HepG2 (cell line): Measurements from ENCODE around the gene PLXNA1. TPM values are rescaled to one million over a fixed set of nuclear protein-coding genes. Genes with fewer than 3 reads are reported as not detected.

ENCODE experiments used
- ATAC-seq: fragments of 200-7000 bp; cut with Tn5 transposase; 3 replicates; pipeline ENCODE4 v1.9.1; 2020; ENCODE audit warnings: mild to moderate bottlenecking, moderate library complexity
- BruUV-seq: library from RNA; stranded (reverse); fragments of 400-500 nt; replicated peaks from 2 replicates; lab custom pipeline; 2021; lab: Mats Ljungman, UMichigan
- CTCF ChIA-PET: fragments of 300-600 bp; formaldehyde crosslinking; extraction: SDS; loops from one replicate; lab custom pipeline; 2021; ENCODE audit warnings: low total read pairs, inconsistent platforms, low intra/inter-chr PET ratio; lab: Yijun Ruan, JAX
- POLR2A ChIA-PET: fragments of 350-600 bp; sonication (Branson Sonifier 250); formaldehyde crosslinking; loops from one replicate; lab custom pipeline; 2020; ENCODE audit warnings: antibody characterized with exemption, inconsistent platforms; lab: Yijun Ruan, JAX
- DNase-seq: peaks from one replicate; pipeline ENCODE4 v3.0.0-alpha.2; 2015; ENCODE audit warnings: low spot score
- FAIRE-seq: peaks from 3 replicates; lab custom pipeline; 2011; peaks lifted over from hg19 to GRCh38; lab: Jason Lieb, UNC
- H2AFZ ChIP-seq: one replicate; pipeline ENCODE4 v1.6.1; 2011; ENCODE audit warnings: low read length, inconsistent platforms
- H3K27ac ChIP-seq: fragments of 300-600 bp; 3 replicates; pipeline ENCODE4 v1.8.0; 2011; ENCODE audit warnings: mixed run types, mild to moderate bottlenecking, mixed read lengths, low read length, inconsistent platforms; ENCODE audit not compliant: insufficient read depth; ENCODE audit errors: extremely low read length
- H3K27me3 ChIP-seq, 2 experiments: fragments of 200-600 bp in 1 of 2; 2 replicates in 1 of 2; 3 replicates in 1 of 2; pipeline versions ENCODE4 v1.6.0 to v1.8.0; 2011; ENCODE audit warnings: low read length in 2 of 2, mild to moderate bottlenecking in 2 of 2, moderate library complexity in 2 of 2, inconsistent platforms in 1 of 2; ENCODE audit not compliant: insufficient read depth in 2 of 2, control insufficient read depth in 1 of 2
- H3K36me3 ChIP-seq, 2 experiments: fragments of 200-600 bp in 1 of 2; replicated peaks in 1 of 2; 2 replicates in 1 of 2; 3 replicates in 1 of 2; pipeline versions ENCODE4 v1.5.1 to v1.8.0; 2011; ENCODE audit warnings: low read length in 2 of 2, inconsistent platforms in 1 of 2; ENCODE audit not compliant: insufficient read depth in 2 of 2, control insufficient read depth in 1 of 2
- H3K4me1 ChIP-seq: 2 replicates; pipeline ENCODE4 v1.5.1; 2012; ENCODE audit warnings: low read length, inconsistent platforms; ENCODE audit not compliant: insufficient read depth
- H3K4me2 ChIP-seq: 2 replicates; pipeline ENCODE4 v1.6.0; 2011; ENCODE audit warnings: low read depth, low read length, inconsistent platforms
- H3K4me3 ChIP-seq, 3 experiments: fragments of 200-600 bp in 1 of 3; sonication (generic), shearing (Covaris generic) in 1 of 3; replicated peaks in 1 of 3; 2 replicates each; pipeline ENCODE4 v1.5.1; 2011 to 2016; ENCODE audit warnings: low read length in 3 of 3, inconsistent platforms in 2 of 3, low read depth in 2 of 3, mild to moderate bottlenecking in 2 of 3, control low read depth in 1 of 3, mixed read lengths in 1 of 3; ENCODE audit not compliant: insufficient read depth in 1 of 3
- H3K79me2 ChIP-seq: one replicate; pipeline ENCODE4 v1.6.1; 2011; ENCODE audit warnings: low read length, inconsistent platforms; ENCODE audit not compliant: insufficient read depth
- H3K9ac ChIP-seq: 2 replicates; pipeline ENCODE4 v1.6.0; 2011; ENCODE audit warnings: mild to moderate bottlenecking, low read depth, low read length, inconsistent platforms; ENCODE audit not compliant: insufficient read depth
- H3K9me3 ChIP-seq: 2 replicates; pipeline ENCODE4 v1.5.1; 2012; ENCODE audit warnings: mild to moderate bottlenecking, low read length
- H4K20me1 ChIP-seq: 2 replicates; pipeline ENCODE4 v1.6.0; 2011; ENCODE audit warnings: inconsistent platforms, mild to moderate bottlenecking, low read length, moderate library complexity; ENCODE audit not compliant: insufficient read depth
- ARNT2 ChIP-seq: sonication (generic); formaldehyde crosslinking; IDR thresholded peaks from 2 replicates; pipeline ENCODE4 v1.8.0; 2022; ENCODE audit warnings: mild to moderate bottlenecking, low read depth, missing genetic modification reagents, moderate library complexity
- CAMTA2 ChIP-seq: sonication (generic); formaldehyde crosslinking; IDR thresholded peaks from 2 replicates; pipeline ENCODE4 v1.4.0; 2020; ENCODE audit warnings: mild to moderate bottlenecking, missing genetic modification reagents, borderline replicate concordance
- FOXK2 ChIP-seq: fragments of 450-650 bp; IDR thresholded peaks from 2 replicates; pipeline ENCODE4 v1.6.1; 2016
- GATAD2A ChIP-seq: IDR thresholded peaks from 2 replicates; pipeline ENCODE4 v1.6.1; 2016
- NR2F1 ChIP-seq, 2 experiments: fragments of 450-650 bp in 1 of 2; formaldehyde crosslinking in 1 of 2; IDR thresholded peaks; 2 replicates each; pipeline versions ENCODE4 v1.5.0 to v1.6.1; 2016 to 2020; ENCODE audit warnings: mild to moderate bottlenecking in 1 of 2, missing compliant biosample characterization in 1 of 2, missing genetic modification reagents in 1 of 2, moderate library complexity in 1 of 2
- POGZ ChIP-seq: sonication (generic); formaldehyde crosslinking; IDR thresholded peaks from 2 replicates; pipeline ENCODE4 v1.4.0; 2020; ENCODE audit warnings: mild to moderate bottlenecking, missing genetic modification reagents
- PPARG ChIP-seq: conservative IDR thresholded peaks from 2 replicates; pipeline ENCODE4 v1.6.1; 2016; ENCODE audit warnings: missing biosample characterization, missing genetic modification reagents
- RARG ChIP-seq: sonication (generic); formaldehyde crosslinking; IDR thresholded peaks from 2 replicates; pipeline ENCODE4 v1.4.0; 2020; ENCODE audit warnings: low read depth, mild to moderate bottlenecking, missing genetic modification reagents
- THYN1 ChIP-seq: sonication (generic); formaldehyde crosslinking; IDR thresholded peaks from 2 replicates; pipeline ENCODE4 v1.8.1; 2023; ENCODE audit warnings: low read depth, mild to moderate bottlenecking, moderate library complexity, missing genetic modification reagents, borderline replicate concordance
- WIZ ChIP-seq: sonication (generic); formaldehyde crosslinking; IDR thresholded peaks from 2 replicates; pipeline ENCODE4 v1.5.1; 2020; ENCODE audit warnings: mild to moderate bottlenecking, missing genetic modification reagents
- ZC3H13 ChIP-seq: sonication (generic); formaldehyde crosslinking; IDR thresholded peaks from 2 replicates; pipeline ENCODE4 v1.8.1; 2023; ENCODE audit warnings: mild to moderate bottlenecking, missing genetic modification reagents, moderate library complexity
- ZFX ChIP-seq: sonication (generic); formaldehyde crosslinking; IDR thresholded peaks from 2 replicates; pipeline ENCODE4 v1.4.0; 2020; ENCODE audit warnings: mild to moderate bottlenecking, low read depth, missing genetic modification reagents, moderate library complexity
- ZNF770 ChIP-seq: sonication (generic); formaldehyde crosslinking; IDR thresholded peaks from 2 replicates; pipeline ENCODE4 v1.5.0; 2020; ENCODE audit warnings: mild to moderate bottlenecking, missing genetic modification reagents
- ZSCAN9 ChIP-seq: IDR thresholded peaks from 2 replicates; pipeline ENCODE4 v1.6.1; 2016; ENCODE audit warnings: borderline replicate concordance
- WGBS: methylation state at CpG from one replicate; pipeline ENCODE4 v1.1.6; 2017; ENCODE audit warnings: low lambda C conversion rate; 5-methylcytosine and 5-hydroxymethylcytosine counted together
- in situ Hi-C: cut with HindIII; loops from 2 replicates; pipeline ENCODE4 v1.10.0; 2017; ENCODE audit warnings: low pct_unique_long_range_greater_than_20kb; ENCODE audit not compliant: extremely low pct_ligation_motif_present
- intact Hi-C: fragments of 100-400 bp; cut with micrococcal nuclease; formaldehyde crosslinking; loops from one replicate; pipeline ENCODE4 v1.10.0; 2022; ENCODE audit not compliant: unreplicated experiment
- polyA plus RNA-seq, 8 experiments: library from polyadenylated mRNA; depleted of rRNA in 3 of 8; stranded (reverse) in 7 of 8; unstranded in 1 of 8; fragments of >200 nt; fragmentation: Illumina TruSeq in 4 of 8; extraction: Trizol in 4 of 8; gene quantifications; 2 replicates each; pipeline versions ENCODE4 v1.2.1 to v1.2.3, GENCODE V29; 2011 to 2016; ENCODE audit warnings: low read depth in 4 of 8, missing spikeins in 1 of 8, mixed read lengths in 1 of 8; ENCODE audit not compliant: insufficient read depth in 1 of 8
- total RNA-seq, 5 experiments: library from RNA; depleted of rRNA; stranded (reverse); fragments of >200 nt; fragmentation: Illumina TruSeq; extraction: Trizol; gene quantifications; 2 replicates each; pipeline ENCODE4 v1.2.3, GENCODE V29; 2016; ENCODE audit warnings: low read depth in 1 of 5
- TF ChIP-seq, protein P1 (sequence below): sonication (generic); formaldehyde crosslinking; IDR thresholded peaks from 2 replicates; pipeline ENCODE4 v1.5.0; 2020; ENCODE audit warnings: mild to moderate bottlenecking, missing genetic modification reagents

PLXNA1 gene
- total and polyA plus RNA-seq, 2 of the 13 experiments (the other 11 are each of a cell fraction or from before 2014, with no cell fraction given) = 16.6 to 18.2 TPM

- DNase-seq (no peak), FAIRE-seq (no peak), ATAC-seq (no peak)
- no peak overlapping the region for H3K9ac ChIP-seq
- no peak overlapping the region for H3K4me2 ChIP-seq
- H3K4me3 ChIP-seq = no peak overlapping the region
- ChIA-PET POLR2A (no interaction called here), CTCF (no interaction called here)
- 94% methylated on average over 2 of the region's 11 CpGs for WGBS
- peaks cover 0 to 14% of the 10 kb centered on the region in 2 experiments; a peak in 2 of 5 replicates for H3K36me3 ChIP-seq
- H3K27me3 ChIP-seq = no peaks in the 10 kb centered on the region; a peak in 1 of 5 replicates
- H3K9me3 ChIP-seq = no peaks in the 10 kb centered on the region
- H3K4me1 ChIP-seq = no peaks in the 10 kb centered on the region
- H2AFZ ChIP-seq = no peak overlapping the region
- no peak for TF ChIP-seq FOXK2
- no peak for TF ChIP-seq WIZ (CRISPR knock-in tag)
- TF ChIP-seq ZNF770 = no peak
- no peak for TF ChIP-seq ZSCAN9
- TF ChIP-seq PPARG (CRISPR knock-in tag) = no peak
- H4K20me1 ChIP-seq = peaks cover 2% of the 10 kb centered on the region; the same call in 1 of the 2 replicates
- no peak overlapping the region for H3K27ac ChIP-seq
- no peaks in the 10 kb centered on the region for H3K79me2 ChIP-seq
- BruUV-seq = no TSS peak
- intact Hi-C loops = no loop called here
- in situ Hi-C loops = no loop called here
Measured at GRCh38 chr3:126995926-126996512, 13.1 kb downstream of the PLXNA1 start.

DNA sequence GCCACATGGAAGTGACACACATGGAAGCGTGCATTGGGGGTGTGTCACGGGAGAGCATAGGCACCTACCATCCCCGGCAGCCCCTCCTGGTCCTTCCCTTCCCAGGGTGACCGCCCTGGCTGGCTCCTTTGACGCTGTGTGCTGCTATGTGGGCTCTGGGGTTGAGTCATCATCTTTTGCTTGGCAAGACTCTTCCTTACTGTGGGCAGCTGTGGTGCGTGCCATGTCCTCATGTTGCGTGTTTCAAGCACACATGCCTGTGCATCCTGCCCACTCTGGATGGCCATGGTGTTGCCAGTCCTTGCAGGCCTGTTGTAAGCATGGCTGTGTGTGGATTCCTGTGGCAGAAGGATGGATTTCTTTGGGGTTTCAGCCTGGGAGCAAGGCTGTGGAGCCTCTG, 14.0 kb downstream of the PLXNA1 start:
- Histone ChIP-seq H3K27ac (no peak overlapping the region), H3K36me3 (peaks cover 0 to 12% of the 10 kb centered on the region in 2 experiments; a peak in 2 of 5 replicates), H3K4me1 (no peaks in the 10 kb centered on the region), H3K27me3 (no peaks in the 10 kb centered on the region; a peak in 1 of 5 replicates), H3K4me2 (no peak overlapping the region), H2AFZ (no peak overlapping the region), H3K79me2 (no peaks in the 10 kb centered on the region), H3K4me3 (no peak overlapping the region), H3K9ac (no peak overlapping the region), H4K20me1 (peaks cover 2% of the 10 kb centered on the region; the same call in 1 of the 2 replicates), H3K9me3 (no peaks in the 10 kb centered on the region)
- BruUV-seq = no TSS peak
- CTCF ChIA-PET = no interaction called here
- no CpG with 5 or more reads among the region's 7 CpGs for WGBS
- no peak for FAIRE-seq
- POLR2A ChIA-PET = no interaction called here
- no peak for ATAC-seq
- intact Hi-C loops (no loop called here), in situ Hi-C loops (no loop called here)
- no peak for DNase-seq
- TF ChIP-seq RARG (CRISPR knock-in tag) (no peak), NR2F1 (CRISPR knock-in tag; IDR thresholded peaks at IDR 0.05) (no peak), THYN1 (CRISPR knock-in tag) (no peak), GATAD2A (CRISPR knock-in tag) (no peak), POGZ (CRISPR knock-in tag) (no peak), ARNT2 (no peak), CAMTA2 (no peak), ZFX (no peak), ZC3H13 (no peak)
- TF ChIP-seq, protein P1, sequence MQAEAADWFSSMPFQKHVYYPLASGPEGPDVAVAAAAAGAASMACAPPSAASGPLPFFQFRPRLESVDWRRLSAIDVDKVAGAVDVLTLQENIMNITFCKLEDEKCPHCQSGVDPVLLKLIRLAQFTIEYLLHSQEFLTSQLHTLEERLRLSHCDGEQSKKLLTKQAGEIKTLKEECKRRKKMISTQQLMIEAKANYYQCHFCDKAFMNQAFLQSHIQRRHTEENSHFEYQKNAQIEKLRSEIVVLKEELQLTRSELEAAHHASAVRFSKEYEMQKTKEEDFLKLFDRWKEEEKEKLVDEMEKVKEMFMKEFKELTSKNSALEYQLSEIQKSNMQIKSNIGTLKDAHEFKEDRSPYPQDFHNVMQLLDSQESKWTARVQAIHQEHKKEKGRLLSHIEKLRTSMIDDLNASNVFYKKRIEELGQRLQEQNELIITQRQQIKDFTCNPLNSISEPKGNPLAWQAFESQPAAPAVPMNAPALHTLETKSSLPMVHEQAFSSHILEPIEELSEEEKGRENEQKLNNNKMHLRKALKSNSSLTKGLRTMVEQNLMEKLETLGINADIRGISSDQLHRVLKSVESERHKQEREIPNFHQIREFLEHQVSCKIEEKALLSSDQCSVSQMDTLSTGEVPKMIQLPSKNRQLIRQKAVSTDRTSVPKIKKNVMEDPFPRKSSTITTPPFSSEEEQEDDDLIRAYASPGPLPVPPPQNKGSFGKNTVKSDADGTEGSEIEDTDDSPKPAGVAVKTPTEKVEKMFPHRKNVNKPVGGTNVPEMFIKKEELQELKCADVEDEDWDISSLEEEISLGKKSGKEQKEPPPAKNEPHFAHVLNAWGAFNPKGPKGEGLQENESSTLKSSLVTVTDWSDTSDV (CRISPR knock-in tag) = no peak
